Fibroblast of skin of back (primary cell): Measurements from ENCODE around the gene RTRAF.

ENCODE experiments used
- DNase-seq: peaks from one replicate; pipeline ENCODE4 v3.0.0-alpha.2; 2013

Gene RTRAF

DNA sequence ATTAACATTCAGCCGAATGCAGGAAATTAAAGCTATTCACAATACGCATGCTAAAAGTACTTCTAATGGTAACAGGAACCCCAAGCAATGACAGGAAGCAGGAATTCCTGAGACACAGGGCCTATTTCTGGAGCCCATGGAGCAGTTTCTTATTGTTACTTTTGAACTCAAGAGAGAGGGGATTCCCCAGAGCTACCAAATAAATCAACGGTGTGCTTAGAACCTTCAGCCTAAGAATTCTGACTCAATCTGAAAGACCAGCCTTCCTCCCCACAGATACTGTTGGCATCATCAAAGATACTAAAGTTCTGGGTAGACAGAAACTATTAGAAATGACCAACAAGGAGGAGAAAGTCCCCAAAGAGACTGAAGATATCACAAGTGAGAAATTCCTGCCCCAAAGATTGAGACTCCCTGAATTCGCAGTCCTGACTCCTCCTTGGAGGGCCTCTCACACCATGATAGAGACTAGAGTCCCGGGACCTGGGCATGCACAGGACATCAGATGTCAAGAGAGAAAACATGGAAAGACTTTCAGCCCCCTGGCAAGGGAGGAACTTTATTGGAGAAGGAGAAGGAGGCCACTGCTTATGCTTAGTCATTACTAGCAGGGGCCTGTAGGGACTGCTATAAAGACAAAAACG, 32.7 kb downstream of the RTRAF start:
- no peak for DNase-seq

DNA sequence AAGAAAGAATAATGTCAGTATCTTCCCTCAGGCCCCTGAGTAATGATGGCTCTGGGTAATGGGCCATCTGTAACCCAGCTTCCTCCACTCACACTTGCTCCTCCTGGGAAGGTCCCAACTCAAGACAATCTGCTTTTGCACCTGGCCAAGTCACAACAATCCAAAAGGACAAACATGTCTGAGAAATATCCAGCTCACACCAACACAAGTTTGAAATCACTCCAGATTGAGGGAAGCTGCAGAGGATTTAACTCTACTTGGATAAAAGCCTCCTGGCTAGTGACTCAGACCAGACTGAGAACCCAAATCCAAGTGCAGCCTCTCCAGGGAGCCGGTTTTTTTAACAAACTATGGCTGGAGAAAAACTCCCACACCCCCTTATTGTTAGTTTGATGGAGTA, 34.2 kb downstream of the RTRAF start:
- DNase-seq = peak; percentile 86

DNA sequence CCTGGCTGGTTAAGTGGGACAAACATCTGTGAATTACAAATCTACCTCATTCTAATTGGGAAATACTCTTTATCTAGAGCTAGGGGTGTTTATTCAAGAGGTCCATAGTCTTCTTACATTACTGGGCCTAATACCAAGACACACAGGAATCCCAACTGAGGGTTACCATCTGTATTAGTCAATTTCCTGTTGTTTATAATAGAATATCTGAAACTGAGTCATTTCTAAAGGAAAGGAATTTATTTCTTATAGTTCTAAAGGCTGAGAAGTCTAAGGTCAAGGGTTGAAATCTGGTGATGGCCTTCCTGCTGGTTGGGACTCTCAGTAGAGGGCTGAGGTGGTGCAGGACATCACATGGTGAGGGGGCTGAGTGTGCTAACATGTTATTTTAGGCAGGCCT, 36.0 kb downstream of the RTRAF start:
- DNase-seq = peak; percentile 97

DNA sequence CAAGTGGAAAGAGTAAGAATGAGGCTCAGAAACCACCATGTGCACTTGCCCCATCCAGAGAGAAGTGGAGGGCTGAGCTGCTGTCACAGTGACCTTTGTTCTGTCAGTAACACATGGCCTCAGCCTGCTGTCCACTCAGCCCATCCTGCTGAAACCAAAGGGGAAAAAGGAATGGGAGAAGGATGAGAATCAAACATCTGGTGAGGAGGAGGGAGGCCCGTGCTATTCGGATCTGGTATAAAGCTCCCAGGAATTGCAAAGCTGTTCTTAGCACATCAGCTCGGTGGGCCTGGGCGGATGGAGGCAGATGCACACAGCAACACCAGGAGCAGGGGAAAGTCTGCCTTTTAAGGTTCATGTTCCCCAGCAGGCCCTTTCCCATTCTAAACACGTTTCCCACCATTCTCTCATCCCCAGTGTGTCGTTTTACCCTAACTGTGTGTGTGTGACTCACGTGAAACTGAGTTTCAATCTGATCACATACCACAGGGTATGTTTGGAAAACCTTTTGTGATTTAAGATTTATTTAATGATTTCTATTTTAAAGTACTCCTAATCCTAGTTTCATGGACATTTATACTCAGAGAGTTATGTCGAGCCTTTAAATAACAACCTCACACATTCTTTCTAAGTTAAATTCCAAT, 36.8 kb downstream of the RTRAF start:
- peak; percentile 54 for DNase-seq

DNA sequence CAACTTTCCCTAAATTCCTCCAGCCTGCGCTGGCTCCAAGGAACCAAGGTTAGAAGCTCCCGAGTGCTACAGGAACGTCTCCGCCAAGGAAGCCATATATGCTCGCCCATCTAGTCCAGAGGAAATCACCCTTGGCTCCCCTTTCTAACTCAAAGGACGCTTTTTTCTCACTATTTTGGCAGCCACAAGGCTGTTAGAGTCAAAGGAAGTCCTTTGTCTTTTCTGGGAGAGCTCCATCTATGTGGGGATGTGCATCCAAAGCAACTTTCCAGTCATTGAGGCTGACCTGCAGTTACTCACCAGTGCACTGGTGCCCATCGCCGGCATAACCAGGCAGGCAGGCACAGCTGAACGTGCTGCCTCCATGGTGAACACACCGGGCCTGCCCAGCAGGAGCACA, 37.6 kb downstream of the RTRAF start:
- DNase-seq = no peak

DNA sequence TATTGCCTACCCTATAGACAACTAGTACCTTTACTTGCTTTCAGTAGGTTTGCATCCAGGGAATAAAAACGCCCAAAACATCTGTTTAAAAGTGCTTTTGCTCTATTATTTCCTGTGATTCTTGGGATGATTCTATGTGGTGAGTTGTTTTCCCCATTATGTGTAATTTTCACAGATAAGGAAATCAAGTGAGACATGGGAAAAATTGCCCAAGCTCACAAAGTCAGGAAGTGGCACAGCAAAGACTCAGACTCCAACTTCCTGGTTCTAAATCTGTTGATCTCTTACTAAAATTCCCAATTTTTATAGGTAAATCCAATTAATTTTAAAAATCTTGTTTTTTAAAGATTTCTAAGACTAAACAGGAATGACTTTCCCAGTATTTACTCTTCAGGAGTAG, 40.5 kb downstream of the RTRAF start:
- peak; percentile 35 for DNase-seq

DNA sequence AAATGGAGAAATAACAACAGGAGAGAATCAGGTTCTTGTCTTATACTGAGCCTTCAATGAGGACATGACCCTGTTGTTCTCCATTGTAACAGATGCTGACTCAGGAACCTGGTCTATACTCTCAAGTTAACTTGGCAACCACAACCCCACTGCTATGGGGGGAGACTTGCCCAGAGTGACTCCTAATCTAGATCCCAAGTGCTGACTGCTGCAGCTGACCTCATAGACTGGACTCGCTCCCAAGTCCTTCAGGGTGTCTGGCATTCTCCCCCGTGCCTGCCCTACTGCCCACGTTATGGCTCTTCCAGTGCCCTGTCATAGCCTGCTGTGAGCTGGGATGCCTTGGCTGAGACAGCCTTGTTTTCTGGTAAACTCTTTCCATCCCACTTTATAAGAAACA, 42.4 kb downstream of the RTRAF start:
- DNase-seq = peak; percentile 80

DNA sequence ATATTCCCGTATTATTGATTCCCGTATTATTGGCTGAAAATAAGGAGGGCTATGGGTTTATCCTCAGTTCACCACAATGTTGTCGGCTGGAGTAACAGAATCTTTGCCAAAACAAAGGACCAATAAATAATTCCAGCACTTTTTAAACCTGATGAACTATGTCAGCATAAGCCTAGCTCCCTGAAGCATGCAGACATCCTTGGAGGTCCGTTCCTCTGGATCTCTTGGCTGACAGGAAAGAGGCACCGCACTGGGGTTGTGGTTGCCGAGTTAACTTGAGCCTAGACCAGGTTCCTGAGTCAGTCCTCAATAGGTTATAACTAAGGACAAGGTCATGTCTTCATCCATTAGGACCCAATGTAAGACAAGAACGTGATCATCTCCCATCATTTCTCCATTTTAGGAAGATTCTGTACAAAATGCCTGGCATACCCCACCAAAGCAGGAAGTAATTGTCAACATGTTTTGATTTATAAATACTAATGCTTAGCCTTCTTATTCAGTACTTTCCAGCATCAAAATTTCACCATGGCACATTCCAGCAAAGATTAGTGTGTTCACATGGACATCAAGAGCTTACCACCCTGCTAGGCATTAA, 43.0 kb downstream of the RTRAF start:
- DNase-seq = peak; percentile 58

DNA sequence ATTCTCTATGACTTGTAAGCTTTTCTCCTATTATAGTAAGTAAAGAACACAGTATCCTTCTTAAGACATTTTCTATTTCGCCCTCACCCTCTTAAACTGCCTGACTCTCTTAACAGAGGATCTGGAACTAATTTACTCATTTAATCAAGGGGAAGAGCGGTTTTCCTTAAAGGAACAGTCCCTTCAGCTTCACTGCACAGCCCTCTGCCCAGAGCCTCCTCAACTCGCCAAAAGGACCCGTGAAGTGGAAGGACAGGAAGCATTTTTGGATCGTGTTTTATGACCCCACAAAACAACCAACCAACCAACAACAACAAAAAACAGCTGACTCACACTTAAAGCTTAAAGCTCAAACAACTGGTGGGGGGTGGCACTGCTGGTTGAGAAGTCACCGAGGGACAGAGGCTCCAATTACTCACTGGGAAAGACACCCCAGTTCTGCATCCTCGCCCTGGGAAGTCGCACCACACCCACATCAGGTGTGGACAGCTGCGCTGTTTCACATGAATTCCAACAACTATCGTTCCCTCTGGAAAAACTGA, 43.8 kb downstream of the RTRAF start:
- DNase-seq = peak; percentile 72

DNA sequence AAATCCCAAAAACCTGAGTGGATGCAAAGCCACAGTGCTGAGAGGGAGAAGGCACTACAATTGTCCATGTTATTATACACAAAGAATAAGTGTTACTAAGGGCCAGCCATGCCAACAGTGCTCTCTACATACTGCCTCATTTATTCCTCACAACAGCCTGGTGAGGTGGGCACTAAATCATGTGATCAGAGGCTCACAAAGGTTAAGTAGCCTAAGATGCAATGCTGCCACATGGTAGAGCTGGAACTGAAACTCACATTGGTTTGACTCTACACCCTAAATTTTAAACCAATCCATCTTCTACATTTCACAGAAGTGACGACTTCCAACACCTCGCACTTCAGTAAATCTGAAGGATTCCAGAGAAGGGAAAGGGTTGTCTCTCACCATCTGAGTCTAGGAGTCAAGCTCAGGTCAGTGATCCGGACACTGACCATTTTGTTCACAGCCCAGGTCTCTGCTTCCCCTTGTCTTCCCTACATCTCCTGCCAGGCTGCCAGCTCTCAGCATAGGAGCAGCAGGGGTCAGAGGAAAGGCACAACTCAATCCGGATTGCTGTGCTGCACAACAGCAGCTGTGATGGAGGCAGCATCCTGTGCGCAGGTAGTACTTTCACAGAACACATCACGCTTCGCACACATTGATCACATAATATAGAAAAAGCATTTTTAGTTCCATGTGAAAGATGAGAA, 49.9 kb downstream of the RTRAF start:
- DNase-seq = no peak

DNA sequence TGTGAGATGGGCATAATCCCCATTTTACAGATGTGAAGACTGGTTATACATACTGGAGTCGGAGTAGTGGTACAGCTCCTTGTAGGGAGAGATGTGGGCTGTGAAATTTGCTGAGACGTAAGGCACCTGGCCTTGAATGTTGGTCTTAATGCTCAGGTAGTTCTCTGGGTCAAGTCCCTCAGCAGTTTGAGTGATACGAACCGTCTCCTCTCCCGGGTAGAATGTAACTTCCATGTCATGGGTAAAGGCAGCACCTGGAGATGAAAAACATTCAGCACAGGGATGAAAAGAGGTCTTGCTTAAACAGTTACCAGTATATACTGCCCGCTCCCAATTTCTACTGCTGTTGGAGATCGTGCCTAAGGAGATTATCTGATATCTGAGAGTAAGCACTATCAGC, 51.3 kb downstream of the RTRAF start:
- DNase-seq = no peak

DNA sequence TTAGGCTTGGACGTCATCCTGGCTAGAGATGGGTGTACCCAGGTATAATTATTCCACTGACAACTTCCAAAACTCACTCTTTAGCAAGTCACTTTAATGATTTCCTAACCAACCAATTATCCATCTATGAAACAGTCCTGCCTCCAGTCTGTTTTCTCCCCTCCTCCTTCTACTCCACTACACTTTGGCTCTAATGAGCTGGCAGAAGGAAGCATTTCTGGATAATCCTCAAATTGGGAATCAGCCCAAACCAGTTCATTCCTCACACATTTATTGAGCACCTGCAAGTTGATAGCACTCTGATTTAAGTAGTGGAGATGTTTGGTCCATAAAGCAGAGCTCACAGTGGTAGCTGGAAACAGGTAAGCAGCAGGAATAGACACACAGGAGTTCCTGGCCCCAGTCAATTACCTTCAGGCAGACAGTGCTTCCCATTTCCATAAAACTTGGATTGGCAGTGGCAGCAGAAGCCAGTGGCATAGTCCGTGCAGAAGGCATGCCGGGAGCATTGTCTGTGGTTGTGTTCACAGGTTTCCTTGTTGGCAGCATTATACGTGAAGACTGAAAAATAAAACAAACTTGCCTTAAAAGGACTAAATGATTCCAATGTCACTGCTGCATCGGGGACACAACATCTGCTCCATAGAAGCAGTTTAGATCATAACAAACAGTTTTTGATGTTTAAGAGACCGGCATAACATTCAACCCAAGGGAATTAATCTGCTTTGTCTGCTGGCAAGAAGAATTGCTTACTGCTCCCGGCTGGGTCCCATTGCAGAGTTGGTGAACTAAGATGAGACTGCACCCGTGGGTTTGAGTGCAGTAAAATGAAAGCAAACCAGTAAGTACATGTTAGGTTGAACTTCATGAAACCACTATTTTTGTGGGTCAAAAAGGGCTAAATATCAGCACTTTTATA, 53.3 kb downstream of the RTRAF start:
- DNase-seq = no peak

DNA sequence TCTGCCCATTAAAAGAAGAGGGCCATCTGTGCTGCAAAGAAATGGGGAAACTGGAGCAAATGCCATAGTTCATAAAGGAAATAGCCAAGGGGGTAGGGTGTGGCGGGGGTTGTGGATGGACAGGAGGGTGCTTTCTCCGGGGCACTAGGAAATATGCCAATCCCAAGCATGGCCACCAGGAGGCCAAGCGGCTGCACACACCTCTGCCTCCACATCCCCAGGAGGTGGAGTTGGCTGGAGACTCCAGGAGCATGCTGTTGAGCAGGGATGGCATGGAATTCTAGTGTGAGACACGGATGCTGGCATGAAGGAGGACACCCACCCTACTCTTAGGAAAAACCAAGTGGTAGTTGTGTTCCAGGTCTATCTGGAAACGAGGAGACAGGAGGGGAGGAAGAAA, 54.3 kb downstream of the RTRAF start:
- peak; percentile 58 for DNase-seq

DNA sequence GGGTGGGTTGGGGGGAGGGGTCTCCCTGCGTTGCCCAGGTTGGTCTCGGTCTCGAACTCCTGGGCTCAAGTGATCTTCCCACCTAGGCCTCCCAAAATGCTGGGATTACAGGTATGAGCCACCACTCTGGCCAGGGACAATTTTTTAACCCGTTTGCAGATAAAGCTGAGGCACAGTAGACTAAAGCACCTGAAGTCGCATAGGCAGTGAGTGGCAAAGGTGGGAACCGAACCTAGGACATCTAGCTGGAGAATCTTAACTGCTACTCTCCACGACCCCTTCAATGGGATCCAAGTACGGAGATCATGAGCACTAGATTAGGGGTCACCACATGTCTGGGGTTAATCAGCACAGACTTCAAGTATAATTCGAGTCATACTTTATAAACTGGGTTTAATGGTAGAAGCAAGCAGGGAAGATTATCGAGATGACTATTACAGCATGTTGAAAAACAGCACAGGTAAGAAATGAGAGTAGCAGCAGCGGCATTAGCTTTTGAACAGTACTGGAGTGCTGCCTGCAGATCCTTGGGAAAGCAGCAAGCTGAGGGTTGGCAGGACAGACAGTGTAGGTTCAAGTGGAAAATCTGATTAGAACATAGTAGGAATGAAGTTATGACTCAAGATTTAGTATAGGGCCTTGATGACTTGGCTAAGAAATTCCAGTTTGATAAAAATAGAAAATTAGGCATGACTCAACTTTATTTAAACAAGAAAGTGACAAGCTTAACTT, 55.6 kb downstream of the RTRAF start:
- DNase-seq = peak; percentile 93

DNA sequence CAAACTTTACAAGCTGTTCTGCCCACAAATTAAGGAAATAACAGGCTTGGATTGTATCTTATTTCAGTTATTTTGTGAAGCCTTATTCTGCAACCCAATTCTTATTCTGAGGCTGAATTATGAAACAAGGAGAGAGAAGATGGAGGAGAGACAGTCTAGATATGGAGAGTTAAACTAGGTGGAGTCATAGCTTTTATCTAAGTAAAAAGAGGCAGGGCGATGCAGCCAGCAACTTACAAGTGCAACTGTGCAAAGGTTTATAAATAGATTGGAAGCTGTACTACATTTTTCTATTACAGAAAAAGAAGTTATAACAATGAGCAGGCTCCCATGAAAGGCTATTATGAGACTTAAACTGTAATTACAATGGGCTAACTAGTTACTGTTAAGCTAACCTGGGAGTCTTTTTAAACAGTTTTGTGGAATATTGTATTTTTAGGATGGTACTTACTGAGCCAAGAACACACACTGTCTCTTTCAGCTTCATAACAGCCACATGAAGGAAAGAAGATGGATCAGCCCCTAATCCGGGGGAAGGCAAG, 57.1 kb downstream of the RTRAF start:
- no peak for DNase-seq

DNA sequence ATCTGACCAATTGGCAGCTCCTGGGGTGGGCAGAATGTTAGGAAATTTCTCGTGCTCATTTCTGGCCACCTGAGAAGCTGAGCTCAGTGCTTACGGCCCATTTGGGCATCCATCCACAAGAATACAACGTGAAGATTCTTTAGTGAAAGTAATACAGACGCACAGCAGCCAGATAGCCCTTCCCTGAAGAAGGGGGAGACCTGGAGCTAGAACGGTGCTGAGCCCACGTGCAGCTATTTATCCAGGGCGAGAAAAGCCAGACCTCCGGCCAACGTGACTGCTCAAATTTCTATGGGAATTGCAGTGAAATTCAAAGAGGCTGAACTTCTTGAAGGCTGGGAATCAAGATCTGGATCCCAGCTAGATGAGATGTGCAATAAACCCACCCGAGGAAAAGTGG, 58.8 kb downstream of the RTRAF start:
- no peak for DNase-seq

DNA sequence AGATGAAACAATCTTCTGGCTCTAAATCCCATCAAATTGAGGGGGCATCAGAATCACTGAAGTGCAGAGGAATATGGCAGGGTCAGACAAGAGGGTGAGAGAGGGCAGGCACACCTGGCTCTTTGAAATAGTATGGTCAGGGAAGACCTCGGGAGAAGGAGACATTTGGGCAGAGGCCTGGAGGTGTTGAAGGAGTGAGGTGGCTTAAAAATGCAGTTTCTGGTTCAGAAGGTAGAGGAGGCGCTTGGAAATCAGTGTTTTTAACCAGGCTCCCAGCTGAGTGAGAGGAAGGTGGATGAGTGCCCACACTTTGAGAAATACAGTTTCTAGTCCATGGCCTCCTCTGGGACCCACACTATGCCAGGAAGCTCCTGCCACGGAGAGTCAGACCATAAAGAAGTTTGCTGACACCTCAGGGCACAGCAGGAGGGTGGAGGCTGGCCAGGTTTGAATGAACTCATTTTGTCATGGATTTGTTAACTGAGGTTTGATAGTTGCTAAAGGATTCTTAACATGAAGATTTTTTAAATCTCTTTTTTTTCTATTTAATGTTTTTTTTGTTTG, 59.4 kb downstream of the RTRAF start:
- peak; percentile 72 for DNase-seq

DNA sequence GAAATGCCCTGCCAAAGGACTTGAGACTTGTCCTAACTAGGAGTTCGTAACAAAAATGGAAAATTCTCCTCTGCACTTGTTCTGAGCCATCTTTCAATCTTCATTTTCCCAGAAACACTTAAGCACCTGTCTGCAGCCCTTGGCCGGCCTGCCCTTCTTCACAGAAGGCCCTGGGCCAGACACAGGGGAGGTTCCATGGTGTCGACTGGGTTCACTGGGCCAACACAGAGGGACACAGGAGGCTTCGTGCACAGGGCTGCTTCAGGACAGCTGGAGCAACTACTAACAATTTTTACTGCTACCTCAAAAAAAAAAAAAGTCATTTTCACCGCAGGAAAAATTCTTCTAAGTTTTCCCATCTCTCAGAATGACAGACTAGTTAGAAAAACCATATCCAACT, 59.9 kb downstream of the RTRAF start:
- no peak for DNase-seq

DNA sequence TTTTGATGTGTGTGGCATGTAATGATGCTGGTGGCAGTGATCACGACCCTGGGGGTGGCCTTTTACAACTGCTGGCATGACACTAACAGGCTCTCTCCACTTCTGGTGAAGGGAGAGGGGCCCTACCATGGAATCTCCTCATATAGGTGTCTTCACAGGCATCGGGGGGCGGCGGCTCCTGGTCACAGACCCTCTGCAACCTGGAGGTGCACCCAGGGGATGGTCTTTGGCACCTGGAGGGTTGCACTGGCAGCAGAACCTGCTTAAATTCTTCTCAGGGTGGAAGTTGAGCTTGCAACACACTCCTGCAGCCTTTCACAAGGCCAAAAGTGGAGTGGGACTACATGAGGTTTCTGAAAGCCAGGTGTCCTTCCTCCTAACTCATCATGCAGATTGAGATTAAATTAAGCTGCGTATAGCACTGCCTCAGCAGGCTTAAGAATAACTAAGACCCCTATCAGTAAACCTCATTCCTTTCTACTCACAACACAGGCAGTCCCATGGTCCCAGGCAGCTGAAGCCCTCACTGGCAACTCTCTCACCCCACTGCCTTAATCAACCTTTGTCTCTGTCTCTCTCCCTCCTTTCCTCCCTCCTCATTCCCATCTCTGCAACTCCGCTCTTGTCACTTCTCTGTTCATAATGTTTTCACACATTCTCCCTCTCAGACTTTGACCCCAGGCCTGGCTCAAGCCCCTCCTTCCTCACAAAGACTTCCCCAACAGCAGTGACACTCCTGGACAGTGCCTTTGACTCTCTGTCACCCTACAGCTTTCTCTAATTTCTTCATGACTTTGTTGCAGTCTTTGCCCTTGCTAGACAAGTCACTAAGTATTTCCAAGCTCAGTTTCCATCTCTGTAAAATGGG, 60.6 kb downstream of the RTRAF start:
- DNase-seq = no peak

DNA sequence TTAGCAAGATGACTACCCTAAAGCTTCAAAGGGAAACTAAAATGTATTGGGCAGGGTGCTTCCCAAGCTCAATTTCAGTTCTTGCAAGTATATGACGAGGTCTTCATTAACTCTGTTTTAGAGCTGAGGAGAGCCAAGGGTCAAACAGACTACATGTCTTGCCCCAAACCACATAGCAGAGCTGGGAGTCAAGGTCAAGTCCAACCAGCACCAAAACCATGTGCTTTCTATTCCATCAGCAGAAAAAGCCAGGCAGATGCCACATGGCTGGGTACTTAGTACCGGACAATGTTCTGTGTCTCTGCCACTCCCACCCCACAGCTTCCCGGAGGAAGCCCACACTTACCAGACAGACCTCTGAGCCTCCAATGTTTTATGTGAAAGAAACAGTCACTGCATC, 61.9 kb downstream of the RTRAF start:
- no peak for DNase-seq
